GM12872 (cell line): ENCODE data around the gene PLET1.

Source experiments
- CTCF ChIP-seq: IDR thresholded peaks from 3 replicates; pipeline ENCODE4 v1.5.1; 2011; ENCODE audit warnings: low read depth, mild to moderate bottlenecking, low read length, moderate library complexity; ENCODE audit not compliant: insufficient read depth

Gene PLET1

GRCh38 chr11:112238041-112238440 is 22.6 kb downstream of the PLET1 start:
- no peak for TF ChIP-seq CTCF

- no peak for TF ChIP-seq CTCF
Observed at GRCh38 chr11:112237451-112237850, 23.2 kb downstream of the PLET1 start.

GRCh38 chr11:112235750-112236390 is 24.8 kb downstream of the PLET1 start:
- TF ChIP-seq CTCF = no peak

- no peak for TF ChIP-seq CTCF
Observed at GRCh38 chr11:112231952-112232351, 28.7 kb downstream of the PLET1 start.

- no peak for TF ChIP-seq CTCF
Observed at GRCh38 chr11:112229746-112230433, 30.8 kb downstream of the PLET1 start.

GRCh38 chr11:112229159-112229558 is 31.5 kb downstream of the PLET1 start:
- TF ChIP-seq CTCF = no peak

- no peak for TF ChIP-seq CTCF
Observed at GRCh38 chr11:112228706-112229105, 32.0 kb downstream of the PLET1 start.
